Measurements from ENCODE around the gene RHNO1. TPM values are rescaled to one million over a fixed set of nuclear protein-coding genes. Genes with fewer than 3 reads are reported as not detected.

The RHNO1 gene
- total RNA-seq, 1 donor from 2014 or later: 7.1 TPM

GRCh38 chr12:2900642-2901041 lies 23.6 kb downstream of the RHNO1 start:
- no peak for DNase-seq (ENCODE audit: low spot score)

- DNase-seq (ENCODE audit: low spot score): no peak
These were observed 25.4 kb downstream of the RHNO1 start for GRCh38 chr12:2902272-2902880.

- DNase-seq (ENCODE audit: low spot score): no peak
These were observed 27.2 kb downstream of the RHNO1 start for GRCh38 chr12:2904260-2904659.

- DNase-seq (ENCODE audit: low spot score): no peak
These were observed 35.2 kb downstream of the RHNO1 start for GRCh38 chr12:2912216-2912575.

- no peak for DNase-seq (ENCODE audit: low spot score)
These were observed 42.2 kb downstream of the RHNO1 start for GRCh38 chr12:2919249-2919648.

GRCh38 chr12:2922329-2922728 lies 45.3 kb downstream of the RHNO1 start:
- no peak for DNase-seq (ENCODE audit: low spot score)

- DNase-seq (ENCODE audit: low spot score): no peak
These were observed 46.0 kb downstream of the RHNO1 start for GRCh38 chr12:2923057-2923456.

GRCh38 chr12:2924019-2924418 lies 47.0 kb downstream of the RHNO1 start:
- DNase-seq (ENCODE audit: low spot score): no peak

- DNase-seq (ENCODE audit: low spot score): peak; percentile 35
These were observed 48.4 kb downstream of the RHNO1 start for GRCh38 chr12:2925322-2925995.

GRCh38 chr12:2930865-2931264 lies 53.8 kb downstream of the RHNO1 start:
- DNase-seq (ENCODE audit: low spot score): no peak

- DNase-seq (ENCODE audit: low spot score): no peak
These were observed 56.6 kb downstream of the RHNO1 start for GRCh38 chr12:2933586-2933985.

- no peak for DNase-seq (ENCODE audit: low spot score)
These were observed 57.3 kb downstream of the RHNO1 start for GRCh38 chr12:2934371-2934770.

- no peak for DNase-seq (ENCODE audit: low spot score)
These were observed 59.3 kb downstream of the RHNO1 start for GRCh38 chr12:2936301-2936700.

GRCh38 chr12:2937500-2937899 lies 60.5 kb downstream of the RHNO1 start:
- no peak for DNase-seq (ENCODE audit: low spot score)

Other genes starting within 250 kb of the RHNO1 start
- gene FKBP4, start 82.3 kb upstream of the RHNO1 start, total RNA-seq: 51.3 TPM
- gene ITFG2, start 64.6 kb upstream of the RHNO1 start, total RNA-seq: 23.4 TPM
- 1.3 TPM for gene NRIP2, start 42.2 kb upstream of the RHNO1 start, total RNA-seq
- gene TEX52, start 20.2 kb upstream of the RHNO1 start, total RNA-seq: not detected
- gene FOXM1, start within 50 bp of the RHNO1 start, total RNA-seq: 0.51 TPM
- 18.0 TPM for gene TULP3, start 13.7 kb downstream of the RHNO1 start, total RNA-seq
- gene TEAD4, start 82.2 kb downstream of the RHNO1 start, total RNA-seq: 19.2 TPM
- 36.9 TPM for gene TSPAN9, start 200.2 kb downstream of the RHNO1 start, total RNA-seq

Data from mesenteric fat pad (tissue), 1 donor.